Astrocyte of the cerebellum (primary cell): Measurements from ENCODE around the gene WDR46.
"Not testable (repeated sequence)": the region's sequence is repeated elsewhere in the genome, so short reads cannot be mapped to it uniquely, and the experiment has no call there.

ENCODE experiments used
- DNase-seq: peaks from one replicate; pipeline ENCODE4 v3.0.0-alpha.2; 2011; ENCODE audit warnings: low read depth
- H3K4me3 ChIP-seq: 2 replicates; pipeline ENCODE4 v1.5.1; 2011; ENCODE audit warnings: mild to moderate bottlenecking, low read depth, low read length, moderate library complexity
- CTCF ChIP-seq: IDR thresholded peaks from 2 replicates; pipeline ENCODE4 v1.5.1; 2012; ENCODE audit warnings: low read length, low read depth, moderate library complexity, mild to moderate bottlenecking; ENCODE audit errors: missing control alignments
- in situ Hi-C: cut with HindIII; loops from 2 replicates; pipeline ENCODE4 v1.10.0; 2017; ENCODE audit warnings: low sequenced_read_pairs

Gene WDR46

GRCh38 chr6:33288141-33288920, 708 bp downstream of the WDR46 start:
- TF ChIP-seq CTCF, result no peak
- peak overlapping the region; percentile 72 for H3K4me3 ChIP-seq
- in situ Hi-C loops, result no loop called here
- DNase-seq, result no peak

- H3K4me3 ChIP-seq, result no peak overlapping the region
- no peak for DNase-seq
- TF ChIP-seq CTCF, result no peak
- in situ Hi-C loops, result no loop called here
Observed at GRCh38 chr6:33286946-33287914, 1.8 kb downstream of the WDR46 start.

GRCh38 chr6:33285214-33285613, 3.8 kb downstream of the WDR46 start:
- DNase-seq, in situ Hi-C loops, H3K4me3 ChIP-seq: not testable (repeated sequence)

- H3K4me3 ChIP-seq, result no peak overlapping the region
- no peak for DNase-seq
- TF ChIP-seq CTCF, result no peak
- in situ Hi-C loops, result no loop called here
Observed at GRCh38 chr6:33280539-33280938, 8.5 kb downstream of the WDR46 start.

- TF ChIP-seq CTCF, result peak; percentile 68
- in situ Hi-C loops, result no loop called here
- DNase-seq, result no peak
- H3K4me3 ChIP-seq, result no peak overlapping the region
Observed at GRCh38 chr6:33279971-33280511, 9.0 kb downstream of the WDR46 start.

- DNase-seq, result no peak
- no peak for TF ChIP-seq CTCF
- H3K4me3 ChIP-seq, result no peak overlapping the region
- in situ Hi-C loops, result no loop called here
Observed at GRCh38 chr6:33279257-33279695, 9.8 kb downstream of the WDR46 start.

GRCh38 chr6:33278810-33279209, 10.2 kb downstream of the WDR46 start:
- TF ChIP-seq CTCF, result no peak
- no peak overlapping the region for H3K4me3 ChIP-seq
- in situ Hi-C loops, result no loop called here
- DNase-seq, result no peak
